GM12878 (cell line): ENCODE measurements around the gene CACNA1A. TPM values are rescaled to one million over a fixed set of nuclear protein-coding genes. Genes with fewer than 3 reads are reported as not detected.

ENCODE experiments used
- ATAC-seq: fragments of 200-7000 bp; cut with Tn5 transposase; 3 replicates; pipeline ENCODE4 v1.9.1; 2020; ENCODE audit warnings: mild to moderate bottlenecking, moderate library complexity
- BruUV-seq: library from RNA; stranded (reverse); fragments of 400-500 nt; replicated peaks from 2 replicates; lab custom pipeline; 2021; lab: Mats Ljungman, UMichigan
- CTCF ChIA-PET: fragments of 300-600 bp; sonication (Branson Sonifier 250); formaldehyde crosslinking; extraction: SDS; loops from one replicate; lab custom pipeline; 2021; ENCODE audit warnings: inconsistent platforms; lab: Yijun Ruan, JAX
- POLR2A ChIA-PET: fragments of 350-600 bp; formaldehyde crosslinking; extraction: SDS; loops from one replicate; lab custom pipeline; 2021; ENCODE audit warnings: inconsistent platforms; lab: Charles Lee
- RAD21 ChIA-PET: fragments of 300-600 bp; sonication (Branson Sonifier 250); formaldehyde crosslinking; loops from one replicate; lab custom pipeline; 2023; ENCODE audit warnings: antibody characterized with exemption; ENCODE audit not compliant: unreplicated experiment; lab: Charles Lee
- SMC1A ChIA-PET: fragments of 300-600 bp; sonication (Branson Sonifier 250); formaldehyde crosslinking; loops from one replicate; lab custom pipeline; 2023; ENCODE audit not compliant: unreplicated experiment, uncharacterized antibody; lab: Charles Lee
- DNase-seq: peaks from one replicate; pipeline ENCODE4 v3.0.0-alpha.2; 2011; ENCODE audit warnings: low read depth, low spot score
- FAIRE-seq: peaks from 3 replicates; lab custom pipeline; 2011; peaks lifted over from hg19 to GRCh38; lab: Jason Lieb, UNC
- H2AFZ ChIP-seq: 2 replicates; pipeline ENCODE4 v1.6.0; 2011; ENCODE audit warnings: low read depth, low read length, control low read depth; ENCODE audit not compliant: control insufficient read depth
- H3K27ac ChIP-seq: 2 replicates; pipeline ENCODE4 v1.5.1; 2011; ENCODE audit warnings: control low read depth; ENCODE audit not compliant: control insufficient read depth, insufficient read depth
- H3K27me3 ChIP-seq, 2 experiments: replicated peaks in 1 of 2; 2 replicates each; pipeline versions ENCODE4 v1.6.0 to v1.6.1; 2011; ENCODE audit warnings: low read length in 1 of 2; ENCODE audit not compliant: control insufficient read depth in 2 of 2, insufficient read depth in 2 of 2
- H3K36me3 ChIP-seq, 2 experiments: 2 replicates each; pipeline ENCODE4 v1.5.1; 2011; ENCODE audit warnings: low read length in 1 of 2; ENCODE audit not compliant: control insufficient read depth in 2 of 2, insufficient read depth in 2 of 2
- H3K4me1 ChIP-seq: 2 replicates; pipeline ENCODE4 v1.6.1; 2011; ENCODE audit warnings: mild to moderate bottlenecking, low read length, moderate library complexity, mixed read lengths; ENCODE audit not compliant: control insufficient read depth, insufficient read depth
- H3K4me2 ChIP-seq: 2 replicates; pipeline ENCODE4 v1.6.0; 2011; ENCODE audit warnings: control low read depth; ENCODE audit not compliant: control insufficient read depth, insufficient read depth
- H3K4me3 ChIP-seq: fragments of 200-600 bp; sonication (generic); 2 replicates; pipeline ENCODE4 v1.5.1; 2016
- H3K79me2 ChIP-seq: 2 replicates; pipeline ENCODE4 v1.6.0; 2011; ENCODE audit warnings: low read length; ENCODE audit not compliant: control insufficient read depth, insufficient read depth
- H3K9ac ChIP-seq: 2 replicates; pipeline ENCODE4 v1.8.0; 2011; ENCODE audit warnings: low read length, control low read depth, mixed read lengths; ENCODE audit not compliant: control insufficient read depth, insufficient read depth
- H3K9me3 ChIP-seq: replicated peaks from 3 replicates; pipeline ENCODE4 v1.5.1; 2011; ENCODE audit warnings: mild to moderate bottlenecking, low read length; ENCODE audit not compliant: control insufficient read depth, insufficient read depth
- H4K20me1 ChIP-seq: 2 replicates; pipeline ENCODE4 v1.6.0; 2011; ENCODE audit not compliant: control insufficient read depth, insufficient read depth
- ASH2L ChIP-seq: fragments of 300-600, 200-600 bp; sonication (generic); IDR thresholded peaks from 2 replicates; pipeline ENCODE4 v1.6.1; 2017; ENCODE audit warnings: low read depth, mild to moderate bottlenecking, borderline replicate concordance
- CREM ChIP-seq: IDR thresholded peaks from 2 replicates; pipeline ENCODE4 v1.6.1; 2014; ENCODE audit warnings: antibody characterized with exemption, low read depth
- EP300 ChIP-seq, 2 experiments: fragments of 150-350 bp in 1 of 2; IDR thresholded peaks; 2 replicates each; pipeline ENCODE4 v1.6.1; 2011 to 2012; ENCODE audit warnings: low read depth in 2 of 2, low read length in 2 of 2, borderline replicate concordance in 1 of 2, improper control_type of control experiment in 1 of 2, inconsistent platforms in 1 of 2; ENCODE audit not compliant: control insufficient read depth in 1 of 2
- ESRRA ChIP-seq: IDR thresholded peaks from 2 replicates; pipeline ENCODE4 v1.6.1; 2012; ENCODE audit warnings: mild to moderate bottlenecking, low read length, improper control_type of control experiment
- HDGF ChIP-seq: fragments of 450-650 bp; IDR thresholded peaks from 2 replicates; pipeline ENCODE4 v1.6.1; 2016; ENCODE audit warnings: antibody characterized with exemption
- IKZF1 ChIP-seq: fragments of 450-650 bp; conservative IDR thresholded peaks from 2 replicates; pipeline ENCODE4 v1.6.1; 2017; ENCODE audit warnings: antibody characterized with exemption, mild to moderate bottlenecking
- MXI1 ChIP-seq: fragments of 150-350 bp; IDR thresholded peaks from 2 replicates; pipeline ENCODE4 v1.6.1; 2011; ENCODE audit warnings: low read depth, mild to moderate bottlenecking, inconsistent platforms, low read length, improper control_type of control experiment
- NBN ChIP-seq: fragments of 450-650 bp; IDR thresholded peaks from 2 replicates; pipeline ENCODE4 v1.6.1; 2016
- SUPT20H ChIP-seq: IDR thresholded peaks from 2 replicates; pipeline ENCODE4 v1.6.1; 2011; ENCODE audit warnings: low read depth, mild to moderate bottlenecking, low read length, moderate library complexity, borderline replicate concordance; ENCODE audit not compliant: control insufficient read depth
- TARDBP ChIP-seq: IDR thresholded peaks from 2 replicates; pipeline ENCODE4 v1.6.1; 2016; ENCODE audit warnings: borderline replicate concordance
- ZSCAN29 ChIP-seq: fragments of 450-650 bp; IDR thresholded peaks from 2 replicates; pipeline ENCODE4 v1.6.1; 2017; ENCODE audit warnings: mild to moderate bottlenecking, moderate library complexity
- WGBS: methylation state at CpG from one replicate; pipeline ENCODE4 v1.1.6; 2016; ENCODE audit warnings: low lambda C conversion rate; ENCODE audit not compliant: insufficient replicate concordance, insufficient coverage; ENCODE audit errors: missing lambda C conversion rate; 5-methylcytosine and 5-hydroxymethylcytosine counted together
- in situ Hi-C: fragments of 300-500 bp; cut with MboI; formaldehyde crosslinking; loops from 9 replicates; pipeline ENCODE4 v1.14.3; 2018; ENCODE audit warnings: mixed read lengths
- intact Hi-C: fragments of 100-400 bp; cut with micrococcal nuclease; formaldehyde crosslinking; loops from one replicate; pipeline ENCODE4 v1.14.2; 2022; ENCODE audit not compliant: unreplicated experiment
- polyA plus RNA-seq, 11 experiments: library from polyadenylated mRNA; depleted of rRNA in 4 of 11; unstranded in 6 of 11; stranded (reverse) in 5 of 11; fragments of >200 nt; fragmentation: Nextera tagmentation in 4 of 11; fragmentation: Illumina TruSeq in 1 of 11; extraction: Ambion mirVana in 4 of 11; extraction: Trizol in 1 of 11; gene quantifications; 1 replicate in 1 of 11; 2 replicates in 10 of 11; pipeline versions ENCODE4 v1.2.1 to v1.2.3, GENCODE V29; 2011 to 2016; ENCODE audit warnings: inconsistent platforms in 2 of 11, missing spikeins in 2 of 11, low read depth in 1 of 11
- total RNA-seq, 4 experiments: library from RNA; depleted of rRNA in 3 of 4; stranded (reverse); fragments of >200 nt in 3 of 4; fragmentation: Illumina TruSeq in 1 of 4; extraction: Trizol in 1 of 4; gene quantifications; 2 replicates each; pipeline versions ENCODE4 v1.2.1 to v1.2.3, GENCODE V29; 2013 to 2021
- TF ChIP-seq, protein P1 (sequence below): fragments of 450-650 bp; IDR thresholded peaks from 2 replicates; pipeline ENCODE4 v1.6.1; 2016; ENCODE audit warnings: mild to moderate bottlenecking, moderate library complexity, borderline replicate concordance

Gene CACNA1A
- total and polyA plus RNA-seq, 10 of the 15 experiments (the other 5 are each of a cell fraction or from before 2014, with no cell fraction given), result 1.1 to 4.4 (median 2.5) TPM

- TF ChIP-seq, protein P1, sequence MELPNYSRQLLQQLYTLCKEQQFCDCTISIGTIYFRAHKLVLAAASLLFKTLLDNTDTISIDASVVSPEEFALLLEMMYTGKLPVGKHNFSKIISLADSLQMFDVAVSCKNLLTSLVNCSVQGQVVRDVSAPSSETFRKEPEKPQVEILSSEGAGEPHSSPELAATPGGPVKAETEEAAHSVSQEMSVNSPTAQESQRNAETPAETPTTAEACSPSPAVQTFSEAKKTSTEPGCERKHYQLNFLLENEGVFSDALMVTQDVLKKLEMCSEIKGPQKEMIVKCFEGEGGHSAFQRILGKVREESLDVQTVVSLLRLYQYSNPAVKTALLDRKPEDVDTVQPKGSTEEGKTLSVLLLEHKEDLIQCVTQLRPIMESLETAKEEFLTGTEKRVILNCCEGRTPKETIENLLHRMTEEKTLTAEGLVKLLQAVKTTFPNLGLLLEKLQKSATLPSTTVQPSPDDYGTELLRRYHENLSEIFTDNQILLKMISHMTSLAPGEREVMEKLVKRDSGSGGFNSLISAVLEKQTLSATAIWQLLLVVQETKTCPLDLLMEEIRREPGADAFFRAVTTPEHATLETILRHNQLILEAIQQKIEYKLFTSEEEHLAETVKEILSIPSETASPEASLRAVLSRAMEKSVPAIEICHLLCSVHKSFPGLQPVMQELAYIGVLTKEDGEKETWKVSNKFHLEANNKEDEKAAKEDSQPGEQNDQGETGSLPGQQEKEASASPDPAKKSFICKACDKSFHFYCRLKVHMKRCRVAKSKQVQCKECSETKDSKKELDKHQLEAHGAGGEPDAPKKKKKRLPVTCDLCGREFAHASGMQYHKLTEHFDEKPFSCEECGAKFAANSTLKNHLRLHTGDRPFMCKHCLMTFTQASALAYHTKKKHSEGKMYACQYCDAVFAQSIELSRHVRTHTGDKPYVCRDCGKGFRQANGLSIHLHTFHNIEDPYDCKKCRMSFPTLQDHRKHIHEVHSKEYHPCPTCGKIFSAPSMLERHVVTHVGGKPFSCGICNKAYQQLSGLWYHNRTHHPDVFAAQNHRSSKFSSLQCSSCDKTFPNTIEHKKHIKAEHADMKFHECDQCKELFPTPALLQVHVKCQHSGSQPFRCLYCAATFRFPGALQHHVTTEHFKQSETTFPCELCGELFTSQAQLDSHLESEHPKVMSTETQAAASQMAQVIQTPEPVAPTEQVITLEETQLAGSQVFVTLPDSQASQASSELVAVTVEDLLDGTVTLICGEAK, result no peak
- no peak for TF ChIP-seq HDGF
- TF ChIP-seq ESRRA, result no peak
- TF ChIP-seq EP300 (IDR thresholded peaks at IDR 0.05; ENCODE audit: borderline replicate concordance in 1 of 2, control insufficient read depth in 1 of 2, low read depth in 2 of 2, low read length in 2 of 2), result no peak
- TF ChIP-seq NBN, result no peak
- no peak for TF ChIP-seq CREM
- no peak for TF ChIP-seq SUPT20H
- no peak for TF ChIP-seq IKZF1
Observed at GRCh38 chr19:13342672-13343071, 163.6 kb downstream of the CACNA1A start (continued).

DNA sequence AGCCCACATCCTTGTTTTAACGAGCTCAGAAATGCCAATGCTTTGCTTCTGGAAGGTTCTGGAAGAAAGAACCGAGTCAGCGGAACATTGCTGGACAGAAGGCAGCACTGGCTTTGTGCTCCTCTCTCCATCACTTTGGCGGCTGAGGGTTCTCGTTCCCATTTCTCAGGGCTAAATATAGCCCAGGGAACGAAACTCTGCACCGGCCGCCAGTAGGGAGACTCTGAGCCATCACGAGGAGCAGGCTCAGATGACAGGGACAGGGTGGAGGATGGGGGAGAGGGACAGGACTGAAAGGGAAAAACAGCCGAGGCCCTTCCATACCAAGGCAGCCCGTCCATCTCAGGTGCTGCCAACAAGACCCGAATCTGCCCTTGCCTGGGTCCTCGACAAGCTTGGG lies 166.4 kb downstream of the CACNA1A start:
- H3K4me1 ChIP-seq, result no peaks in the 10 kb centered on the region
- in situ Hi-C loops, result no loop called here
- H3K4me3 ChIP-seq, result no peak overlapping the region
- ChIA-PET CTCF (interaction anchor here (0.6 kb wide), 1 partner anchor 239 kb away, joined by 3 read pairs; no protein-coding TSS in a partner anchor), SMC1A (no interaction called here), POLR2A (no interaction called here)
- ATAC-seq (no peak), DNase-seq (no peak), FAIRE-seq (no peak)
- H3K27ac ChIP-seq, result no peak overlapping the region
- no peaks in the 10 kb centered on the region for H3K79me2 ChIP-seq
- TF ChIP-seq ASH2L, result no peak
- no peak for TF ChIP-seq TARDBP
- no peak for TF ChIP-seq MXI1
- TF ChIP-seq ZSCAN29, result no peak
- TF ChIP-seq, all 136 proteins: peak for 0
- intact Hi-C loops, result no loop called here
- Histone ChIP-seq H3K27me3 (no peaks in the 10 kb centered on the region; a peak in 1 of 4 replicates), H3K4me2 (no peak overlapping the region), H3K9ac (no peak overlapping the region), H4K20me1 (no peaks in the 10 kb centered on the region), H3K9me3 (no peaks in the 10 kb centered on the region), H3K36me3 (no peaks in the 10 kb centered on the region), H2AFZ (no peak overlapping the region)
- no TSS peak for BruUV-seq
- RAD21 ChIA-PET, result no interaction called here
- 16% methylated on average over 12 of the region's 13 CpGs for WGBS
